TTC549 (cell line): Measurements from ENCODE around the gene SAG.
"Not testable (repeated sequence)": the region's sequence is repeated elsewhere in the genome, so short reads cannot be mapped to it uniquely, and the experiment has no call there.

ENCODE experiments used
- FAIRE-seq: peaks from 2 replicates; lab custom pipeline; 2012; peaks lifted over from hg19 to GRCh38; lab: Jason Lieb, UNC

The SAG gene

GRCh38 chr2:233356546-233357308 is 49.1 kb downstream of the SAG start:
- no peak for FAIRE-seq

DNA sequence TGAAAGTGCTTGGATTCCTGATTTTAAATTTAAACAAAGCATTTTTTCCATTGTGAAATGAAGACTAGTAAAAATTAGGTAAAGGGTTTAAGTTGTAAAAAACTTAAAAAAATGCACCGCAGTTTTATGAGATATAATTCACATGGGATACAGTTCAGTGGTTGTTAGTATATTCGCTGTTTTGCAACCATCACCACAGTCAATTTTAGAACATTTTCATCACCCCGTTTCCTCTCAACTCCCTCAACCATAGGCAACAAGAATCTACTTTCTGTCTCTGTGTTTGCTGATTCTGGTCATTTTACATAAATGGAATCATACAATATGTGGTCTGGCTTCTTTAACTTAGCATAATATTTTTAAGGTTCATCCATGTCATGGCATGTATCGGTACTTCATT is 50.7 kb downstream of the SAG start:
- no peak for FAIRE-seq

GRCh38 chr2:233358947-233359346 is 51.3 kb downstream of the SAG start:
- FAIRE-seq: no peak

DNA sequence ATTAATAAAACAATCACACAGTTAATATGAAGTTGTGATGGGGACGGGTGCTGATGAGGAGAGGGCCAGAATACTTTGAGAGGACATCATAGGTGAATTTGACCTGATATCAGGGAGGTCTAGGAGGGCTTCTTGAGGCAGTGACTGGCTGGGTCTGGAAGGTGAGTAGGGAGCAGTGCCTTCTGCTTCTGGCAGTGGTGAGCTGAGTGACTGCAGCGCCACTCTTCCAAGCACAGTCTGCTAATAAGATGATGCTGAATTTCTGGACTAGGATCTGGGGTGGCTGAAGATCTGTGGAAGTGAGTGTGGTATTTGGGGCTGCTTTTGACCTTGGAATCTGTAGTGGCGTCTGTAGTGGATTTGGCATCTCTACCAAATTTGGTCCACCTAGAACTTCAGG is 52.2 kb downstream of the SAG start:
- FAIRE-seq: no peak

GRCh38 chr2:233360771-233361176 is 53.2 kb downstream of the SAG start:
- no peak for FAIRE-seq

- no peak for FAIRE-seq
These were observed 53.7 kb downstream of the SAG start for GRCh38 chr2:233361297-233361696.

DNA sequence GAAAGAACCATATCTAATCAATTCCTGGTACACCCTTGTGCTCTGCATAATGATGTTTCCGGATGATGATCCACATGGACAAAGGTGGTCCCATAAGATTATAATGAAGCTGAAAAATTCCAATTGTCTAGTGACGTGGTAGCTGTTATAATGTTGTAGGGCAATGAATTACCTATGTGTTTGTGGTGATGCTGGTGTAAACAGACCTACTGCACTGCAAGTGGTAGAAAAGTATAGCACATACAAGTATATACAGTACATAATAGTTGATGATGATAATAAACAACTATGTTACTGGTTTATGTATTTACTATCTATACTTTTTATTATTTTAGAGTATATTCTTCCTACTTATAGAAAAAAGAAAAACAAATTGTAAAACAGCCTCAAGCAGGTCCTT is 55.1 kb downstream of the SAG start:
- no peak for FAIRE-seq

- FAIRE-seq: no peak
These were observed 56.2 kb downstream of the SAG start for GRCh38 chr2:233363744-233364235.

DNA sequence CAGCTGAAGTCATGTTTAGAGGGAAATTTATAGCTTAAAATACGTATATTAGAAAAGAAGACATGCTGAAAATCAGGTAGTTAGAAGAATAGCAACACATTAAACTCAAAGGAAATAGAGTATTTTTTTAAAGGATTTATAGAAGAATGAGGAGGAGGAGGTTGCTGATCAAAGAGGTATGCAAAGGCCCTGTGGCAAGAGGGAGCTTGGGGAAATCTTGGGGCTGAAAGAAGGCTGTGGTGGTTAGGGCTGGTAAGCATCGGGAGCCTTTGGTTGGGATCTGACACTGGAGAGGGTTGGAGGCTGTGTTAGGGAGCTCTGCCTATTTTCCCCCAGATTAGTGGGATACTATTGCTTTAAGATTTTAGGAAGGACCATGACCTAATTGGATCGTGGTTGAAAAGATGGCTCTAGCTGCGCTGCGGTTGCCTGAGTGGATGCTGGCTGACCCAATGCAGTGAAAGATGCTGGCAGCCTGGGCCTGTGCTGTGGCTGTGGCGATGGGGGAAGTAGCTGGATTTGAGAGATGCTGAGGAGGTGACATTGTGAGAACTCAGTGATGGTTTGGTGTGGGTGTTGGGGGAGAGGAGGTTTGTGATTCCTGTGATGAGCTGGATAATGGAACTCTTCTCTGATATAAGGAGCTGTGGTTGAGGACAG is 58.4 kb downstream of the SAG start:
- no peak for FAIRE-seq

DNA sequence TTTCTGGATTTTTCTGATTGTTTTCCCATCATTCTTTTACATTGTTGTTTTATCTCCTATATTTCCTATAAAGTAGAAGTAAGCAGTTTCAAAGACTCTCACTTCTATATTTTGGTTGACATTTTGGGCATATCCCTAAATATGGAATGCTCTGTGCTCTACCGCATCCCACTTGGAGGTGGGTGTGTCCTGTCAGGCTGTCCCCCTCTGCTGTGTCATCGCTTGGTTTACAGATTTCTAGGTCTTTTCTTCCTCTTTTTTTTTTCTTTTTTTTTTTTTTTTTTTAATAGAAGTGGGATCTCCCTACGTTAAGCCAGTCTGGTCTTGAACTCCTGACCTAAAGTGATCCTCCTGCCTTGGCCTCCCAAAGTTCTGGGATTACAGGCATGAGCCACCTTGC is 60.0 kb downstream of the SAG start:
- FAIRE-seq: no peak

DNA sequence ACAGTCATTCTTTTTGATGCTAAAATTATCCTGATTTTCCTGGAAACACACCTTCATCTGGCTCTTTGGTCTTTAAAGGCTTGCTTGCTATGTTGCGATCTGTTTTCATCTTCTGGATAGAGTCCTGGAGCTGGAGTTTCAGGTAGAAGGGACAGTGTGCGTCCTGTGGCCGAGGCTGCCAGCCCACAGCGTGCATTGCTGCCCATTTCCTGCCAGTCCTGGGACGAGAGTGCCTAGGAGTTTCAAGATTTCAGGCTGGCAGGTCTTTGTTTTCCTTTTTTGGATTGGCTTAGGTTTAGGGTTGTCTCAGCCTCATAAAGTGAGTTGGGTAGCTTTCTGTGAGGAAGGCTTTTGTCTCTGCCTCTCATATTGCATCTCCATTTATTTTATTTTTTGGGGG is 61.1 kb downstream of the SAG start:
- no peak for FAIRE-seq

DNA sequence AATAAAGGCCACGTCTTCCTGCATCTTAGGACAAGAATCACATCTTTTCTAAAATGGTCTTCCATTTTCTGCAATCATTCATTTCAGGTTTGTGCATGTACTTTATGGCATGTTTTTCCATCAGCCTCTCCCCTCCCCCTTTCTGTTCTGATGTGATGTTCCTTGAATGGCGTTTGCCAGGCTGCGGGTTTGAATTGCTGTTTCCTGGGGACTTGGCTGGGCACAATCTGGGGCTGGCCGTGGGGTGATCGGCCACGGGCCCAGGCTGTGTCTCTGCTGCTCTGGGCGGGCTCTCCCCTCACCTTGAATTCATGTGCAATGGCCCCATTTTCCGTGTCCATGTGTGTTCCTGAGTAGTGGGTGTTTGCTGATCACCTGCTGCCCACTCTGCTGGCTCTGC is 61.8 kb downstream of the SAG start:
- FAIRE-seq: no peak

- FAIRE-seq: no peak
These were observed 62.5 kb downstream of the SAG start for GRCh38 chr2:233369897-233370685.

GRCh38 chr2:233371641-233372040 is 64.0 kb downstream of the SAG start:
- no peak for FAIRE-seq

DNA sequence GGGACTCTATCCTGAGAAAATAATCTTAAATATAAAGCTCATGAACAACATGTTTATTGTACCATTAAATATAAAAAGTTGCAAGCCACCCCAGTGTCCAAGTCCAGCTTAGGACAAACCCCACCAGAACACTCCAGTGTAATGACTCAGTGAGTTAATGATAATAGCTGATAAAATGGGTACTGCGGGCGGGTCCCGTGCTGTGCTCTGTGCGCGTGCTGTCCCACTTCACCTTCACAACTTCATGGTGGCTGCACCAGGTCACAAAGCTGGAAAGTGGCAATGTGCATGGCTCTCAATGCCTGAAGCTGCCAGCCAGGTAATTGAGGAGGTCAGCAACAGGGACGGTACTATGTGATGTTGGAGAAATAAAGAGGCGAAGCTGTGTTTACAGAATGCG is 65.2 kb downstream of the SAG start:
- FAIRE-seq: no peak

DNA sequence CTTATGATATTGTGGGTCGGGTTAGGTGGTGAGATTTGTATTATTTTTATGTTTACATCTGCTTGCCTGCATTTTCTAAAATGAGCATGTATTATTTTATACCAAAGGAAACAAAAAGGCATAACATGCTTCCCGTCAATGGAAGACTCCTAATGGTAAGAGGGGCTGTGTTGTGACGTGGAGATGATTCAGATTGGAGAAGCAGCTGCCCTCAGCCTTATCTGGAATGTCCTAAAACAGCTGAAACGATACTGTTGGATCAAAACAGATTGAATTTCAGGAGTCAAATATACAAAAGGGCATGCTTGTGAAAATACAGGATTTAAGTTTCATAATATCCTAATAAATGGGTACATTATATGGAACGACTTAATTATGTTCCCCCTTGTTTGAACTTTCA is 65.7 kb downstream of the SAG start:
- FAIRE-seq: no peak

DNA sequence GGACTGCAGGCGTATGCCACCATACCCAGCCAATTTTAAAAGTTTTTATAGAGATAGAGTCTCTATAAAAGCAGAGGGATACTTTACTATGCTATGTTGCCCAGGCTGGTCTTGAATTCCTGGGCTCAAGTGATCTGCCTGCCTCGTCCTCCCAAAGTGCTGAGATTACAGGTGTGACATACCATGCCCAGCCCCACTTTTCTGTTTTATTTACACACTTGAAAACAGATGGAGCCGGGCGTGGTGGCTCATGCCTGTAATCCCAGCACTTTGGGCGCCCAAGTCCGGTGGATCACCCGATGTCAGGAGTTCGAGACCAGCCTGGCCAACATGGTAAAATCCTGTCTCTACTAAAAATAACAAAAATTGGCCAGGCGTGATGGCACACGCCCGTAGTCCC is 67.2 kb downstream of the SAG start:
- FAIRE-seq: not testable (repeated sequence)

DNA sequence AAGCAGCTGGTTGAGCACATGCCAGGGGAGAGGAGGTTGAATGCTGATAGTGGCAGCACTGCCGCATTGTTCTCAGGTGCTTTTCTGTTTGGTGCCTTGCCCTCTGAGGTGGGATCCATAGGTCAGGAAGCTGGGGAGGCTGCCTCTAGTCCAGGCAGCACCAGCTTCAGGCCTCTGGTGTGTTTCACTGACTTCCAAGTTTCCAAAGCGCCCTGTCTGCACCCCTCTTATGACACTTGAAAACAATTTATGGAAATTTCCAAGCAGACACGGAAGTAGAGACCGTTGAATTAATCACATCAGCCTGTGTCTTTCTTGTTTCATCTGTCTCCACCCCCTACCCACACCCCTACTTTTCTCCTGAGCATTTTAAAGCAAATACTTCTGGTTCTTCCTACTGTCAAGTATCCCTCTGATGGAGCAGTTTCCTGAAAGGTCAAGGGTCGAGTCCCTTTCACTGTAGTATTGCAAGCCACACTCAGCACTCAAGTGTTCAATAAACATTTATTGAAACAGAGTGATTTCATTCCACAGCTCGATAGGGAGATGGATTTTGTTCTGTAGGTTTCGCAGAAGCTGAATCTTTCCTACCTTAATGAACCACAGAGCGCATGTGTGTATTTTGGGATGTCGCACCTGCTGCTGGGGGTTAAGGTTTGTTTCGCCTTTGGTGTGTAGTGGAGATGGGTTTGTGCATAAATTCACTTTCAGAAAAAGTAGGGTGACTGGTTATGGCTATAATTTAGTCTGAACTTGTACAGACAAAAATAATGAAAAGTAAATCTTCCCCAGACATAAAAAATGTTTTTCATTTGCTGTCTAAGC is 68.1 kb downstream of the SAG start:
- no peak for FAIRE-seq

- no peak for FAIRE-seq
These were observed 71.4 kb downstream of the SAG start for GRCh38 chr2:233379034-233379433.

- no peak for FAIRE-seq
These were observed 71.8 kb downstream of the SAG start for GRCh38 chr2:233379441-233379840.

- FAIRE-seq: no peak
These were observed 72.7 kb downstream of the SAG start for GRCh38 chr2:233380132-233380895.
